ENCODE results near the gene GDI2.

The GDI2 gene

GRCh38 chr10:5737352-5737751 is 75.9 kb downstream of the GDI2 start:
- DNase-seq = no peak

GRCh38 chr10:5736591-5736990 is 76.6 kb downstream of the GDI2 start:
- no peak for DNase-seq

- DNase-seq = no peak
Measured at GRCh38 chr10:5735119-5735518, 78.1 kb downstream of the GDI2 start.

GRCh38 chr10:5732141-5732540 is 81.1 kb downstream of the GDI2 start:
- no peak for DNase-seq

- no peak for DNase-seq
Measured at GRCh38 chr10:5731559-5731958, 81.7 kb downstream of the GDI2 start.

GRCh38 chr10:5730766-5731165 is 82.5 kb downstream of the GDI2 start:
- DNase-seq = no peak

- DNase-seq = no peak
Measured at GRCh38 chr10:5723692-5724091, 89.5 kb downstream of the GDI2 start.

- no peak for DNase-seq
Measured at GRCh38 chr10:5720182-5720581, 93.1 kb downstream of the GDI2 start.

- DNase-seq = no peak
Measured at GRCh38 chr10:5719546-5719945, 93.7 kb downstream of the GDI2 start.
